ENCODE results near the gene LAMA3. TPM values are rescaled to one million over a fixed set of nuclear protein-coding genes. Genes with fewer than 3 reads are reported as not detected.

LAMA3 gene
- total RNA-seq, 1 experiment from 2014 or later: 34.6 TPM

DNA sequence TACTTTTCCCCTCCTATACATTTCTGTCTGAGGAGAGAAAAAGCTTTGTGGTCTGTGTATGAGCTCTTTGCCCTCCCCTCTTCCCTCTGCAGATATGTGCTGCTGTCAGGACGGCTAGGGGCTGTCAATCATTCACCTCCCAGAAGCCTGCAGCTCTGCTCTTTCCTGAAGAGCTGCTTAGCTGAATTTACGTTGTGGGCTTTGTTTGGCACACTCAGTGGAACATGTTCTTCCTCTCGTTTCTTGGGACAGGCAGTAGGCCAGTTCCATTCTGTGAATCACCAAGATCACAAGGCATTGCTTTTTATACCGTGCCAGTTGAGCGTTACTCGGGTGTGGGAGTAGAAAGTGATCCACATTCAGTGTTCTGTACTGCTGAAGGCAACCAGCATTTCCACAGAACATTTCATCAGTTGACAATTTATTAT, 136.7 kb downstream of the LAMA3 start:
- Mint-ChIP-seq H3K27me3 (ENCODE audit: insufficient read depth, unreplicated experiment) (no peaks in the 10 kb centered on the region), H3K27ac (ENCODE audit: unreplicated experiment) (no peak overlapping the region), H3K36me3 (ENCODE audit: insufficient read depth, unreplicated experiment) (no peaks in the 10 kb centered on the region), H3K4me3 (ENCODE audit: unreplicated experiment) (no peak overlapping the region), H3K9me3 (ENCODE audit: unreplicated experiment) (no peaks in the 10 kb centered on the region), H3K4me1 (ENCODE audit: low read depth, unreplicated experiment) (no peaks in the 10 kb centered on the region)
- ChIA-PET CTCF (no interaction called here), POLR2A (no interaction called here)
- no TSS peak for BruUV-seq (replicated peaks)
- Histone ChIP-seq H3K4me1 (no peaks in the 10 kb centered on the region), H3K4me3 (ENCODE audit: low read depth, low read length) (no peak overlapping the region), H3K9me3 (no peaks in the 10 kb centered on the region), H3K36me3 (ENCODE audit: control insufficient read depth, insufficient read depth, low read length) (no peaks in the 10 kb centered on the region), H3K27me3 (replicated peaks; ENCODE audit: control insufficient read depth, insufficient read depth, low read length) (no peaks in the 10 kb centered on the region)
- TF ChIP-seq CTCF (IDR thresholded peaks at IDR 0.05; ENCODE audit: insufficient read depth in 1 of 2, low read depth in 1 of 2, low read length in 1 of 2, severe bottlenecking in 1 of 2, unreplicated experiment in 1 of 2): no peak
- no peak for DNase-seq
- intact Hi-C loops (cut with micrococcal nuclease; ENCODE audit: unreplicated experiment): no loop called here

- H3K4me1 ChIP-seq: no peaks in the 10 kb centered on the region
- Mint-ChIP-seq H3K27ac (ENCODE audit: unreplicated experiment) (no peak overlapping the region), H3K4me3 (ENCODE audit: unreplicated experiment) (no peak overlapping the region), H3K9me3 (ENCODE audit: unreplicated experiment) (no peaks in the 10 kb centered on the region), H3K36me3 (ENCODE audit: insufficient read depth, unreplicated experiment) (no peaks in the 10 kb centered on the region), H3K4me1 (ENCODE audit: low read depth, unreplicated experiment) (no peaks in the 10 kb centered on the region), H3K27me3 (ENCODE audit: insufficient read depth, unreplicated experiment) (no peaks in the 10 kb centered on the region)
- no peak for TF ChIP-seq CTCF (IDR thresholded peaks at IDR 0.05; ENCODE audit: insufficient read depth in 1 of 2, low read depth in 1 of 2, low read length in 1 of 2, severe bottlenecking in 1 of 2, unreplicated experiment in 1 of 2)
- no TSS peak for BruUV-seq (replicated peaks)
- no peak overlapping the region for H3K4me3 ChIP-seq (ENCODE audit: low read depth, low read length)
- H3K36me3 ChIP-seq (ENCODE audit: control insufficient read depth, insufficient read depth, low read length): no peaks in the 10 kb centered on the region
- H3K9me3 ChIP-seq: no peaks in the 10 kb centered on the region
- POLR2A ChIA-PET: no interaction called here
- no peaks in the 10 kb centered on the region for H3K27me3 ChIP-seq (replicated peaks; ENCODE audit: control insufficient read depth, insufficient read depth, low read length)
- intact Hi-C loops (cut with micrococcal nuclease; ENCODE audit: unreplicated experiment): no loop called here
- CTCF ChIA-PET: no interaction called here
- DNase-seq: no peak
These were observed 137.8 kb downstream of the LAMA3 start for GRCh38 chr18:23826850-23827620.

GRCh38 chr18:23827681-23828080, 138.4 kb downstream of the LAMA3 start:
- Histone ChIP-seq H3K9me3 (no peaks in the 10 kb centered on the region), H3K4me3 (ENCODE audit: low read depth, low read length) (no peak overlapping the region), H3K27me3 (replicated peaks; ENCODE audit: control insufficient read depth, insufficient read depth, low read length) (no peaks in the 10 kb centered on the region), H3K4me1 (no peaks in the 10 kb centered on the region), H3K36me3 (ENCODE audit: control insufficient read depth, insufficient read depth, low read length) (no peaks in the 10 kb centered on the region)
- ChIA-PET CTCF (no interaction called here), POLR2A (no interaction called here)
- intact Hi-C loops (cut with micrococcal nuclease; ENCODE audit: unreplicated experiment): no loop called here
- H3K36me3 Mint-ChIP-seq (ENCODE audit: insufficient read depth, unreplicated experiment): no peaks in the 10 kb centered on the region
- no peaks in the 10 kb centered on the region for H3K9me3 Mint-ChIP-seq (ENCODE audit: unreplicated experiment)
- no peaks in the 10 kb centered on the region for H3K27me3 Mint-ChIP-seq (ENCODE audit: insufficient read depth, unreplicated experiment)
- TF ChIP-seq CTCF (IDR thresholded peaks at IDR 0.05; ENCODE audit: insufficient read depth in 1 of 2, low read depth in 1 of 2, low read length in 1 of 2, severe bottlenecking in 1 of 2, unreplicated experiment in 1 of 2): no peak
- no peaks in the 10 kb centered on the region for H3K4me1 Mint-ChIP-seq (ENCODE audit: low read depth, unreplicated experiment)
- DNase-seq: no peak
- H3K27ac Mint-ChIP-seq (ENCODE audit: unreplicated experiment): no peak overlapping the region
- H3K4me3 Mint-ChIP-seq (ENCODE audit: unreplicated experiment): no peak overlapping the region
- no TSS peak for BruUV-seq (replicated peaks)
